ENCODE measurements around the gene PATL2.

DNA sequence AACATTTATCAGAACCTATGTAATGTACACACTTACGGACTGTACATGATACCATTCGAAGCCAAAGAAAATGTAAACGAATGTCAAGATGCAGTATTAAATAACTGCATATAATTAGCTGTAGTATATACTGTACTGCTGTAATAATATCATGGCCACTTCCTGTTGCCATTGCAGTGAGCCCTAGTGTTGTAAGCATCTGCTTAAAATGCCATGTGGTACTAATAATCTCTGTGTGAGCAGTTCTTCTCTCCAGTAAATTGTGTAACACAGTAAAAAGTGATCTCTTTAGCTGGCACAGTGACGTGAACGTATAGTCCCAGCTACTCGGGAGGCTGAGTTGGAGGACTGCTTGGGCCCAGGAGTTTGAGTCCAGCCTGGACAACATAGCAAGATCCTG, 56.3 kb downstream of the PATL2 start:
- no peak for TF ChIP-seq CTCF (IDR thresholded peaks at IDR 0.05)
- TF ChIP-seq EZH2 (IDR thresholded peaks at IDR 0.05; ENCODE audit: borderline replicate concordance, insufficient read depth, low read depth, low read length, poor library complexity, severe bottlenecking), result no peak

Measured in B cell (primary cell).